Stimulated activated CD8-positive, alpha-beta memory T cell treated with anti-CD3 and anti-CD28 coated beads, Interleukin-4, amount 100 ng/mL, for 1 hour (primary cell): ENCODE data around the gene SUMO3.

ENCODE experiments used
- DNase-seq, 2 donors: peaks; one replicate each; pipeline ENCODE4 v3.0.0-alpha.2; 2020; ENCODE audit warnings: low read depth in 2 of 2, low spot score in 1 of 2

The SUMO3 gene

DNA sequence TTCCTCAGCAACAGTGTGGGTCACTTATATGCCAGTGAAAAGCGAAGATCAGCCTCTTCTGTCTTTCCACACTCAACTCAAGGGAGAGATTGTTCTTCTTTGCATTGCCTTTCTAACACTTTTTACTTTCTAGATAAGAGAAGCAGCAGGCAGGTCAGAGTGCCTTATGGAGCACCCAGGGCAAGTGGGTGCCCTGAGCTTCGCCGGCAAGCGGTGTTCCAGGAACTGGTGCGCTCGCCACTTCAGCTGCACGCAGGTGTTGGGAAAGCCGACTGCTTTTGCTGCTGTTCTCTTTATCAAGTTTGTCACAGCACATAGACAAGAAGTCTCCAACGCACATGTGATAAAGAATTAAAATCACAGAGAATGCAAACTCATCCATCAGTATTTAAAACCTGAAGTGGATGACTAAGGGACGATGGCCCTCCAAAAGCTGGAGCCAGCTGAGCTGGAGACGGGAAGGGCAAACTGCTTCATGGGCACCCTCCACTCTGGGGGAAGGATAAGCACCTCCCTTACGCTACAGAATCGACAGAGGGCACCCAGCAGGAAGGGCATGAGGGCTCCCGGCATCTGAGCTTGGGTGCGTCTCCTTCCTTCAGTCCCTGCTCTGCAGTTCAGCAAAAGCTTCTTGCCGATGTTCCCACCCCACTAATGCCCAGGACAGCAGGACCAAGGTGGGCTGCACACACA lies 36.9 kb downstream of the SUMO3 start:
- no peak for DNase-seq

DNA sequence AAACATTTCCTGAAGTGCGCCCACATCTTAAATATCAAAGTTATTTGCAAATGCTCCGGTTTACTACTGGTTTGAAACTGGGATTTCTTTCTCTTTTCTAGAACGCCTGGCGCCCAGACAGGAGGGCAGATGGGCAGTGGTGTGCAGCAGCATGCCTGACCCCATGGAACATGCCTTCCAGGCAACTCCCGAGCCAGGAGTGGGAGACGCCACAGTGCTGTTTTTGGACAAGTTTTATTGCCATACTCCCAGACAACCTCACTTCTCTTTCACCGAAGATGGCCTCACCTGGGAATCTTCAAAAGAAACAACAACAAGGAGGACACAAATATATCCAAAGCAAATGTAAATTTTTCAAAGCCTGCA lies 37.7 kb downstream of the SUMO3 start:
- no peak for DNase-seq

DNA sequence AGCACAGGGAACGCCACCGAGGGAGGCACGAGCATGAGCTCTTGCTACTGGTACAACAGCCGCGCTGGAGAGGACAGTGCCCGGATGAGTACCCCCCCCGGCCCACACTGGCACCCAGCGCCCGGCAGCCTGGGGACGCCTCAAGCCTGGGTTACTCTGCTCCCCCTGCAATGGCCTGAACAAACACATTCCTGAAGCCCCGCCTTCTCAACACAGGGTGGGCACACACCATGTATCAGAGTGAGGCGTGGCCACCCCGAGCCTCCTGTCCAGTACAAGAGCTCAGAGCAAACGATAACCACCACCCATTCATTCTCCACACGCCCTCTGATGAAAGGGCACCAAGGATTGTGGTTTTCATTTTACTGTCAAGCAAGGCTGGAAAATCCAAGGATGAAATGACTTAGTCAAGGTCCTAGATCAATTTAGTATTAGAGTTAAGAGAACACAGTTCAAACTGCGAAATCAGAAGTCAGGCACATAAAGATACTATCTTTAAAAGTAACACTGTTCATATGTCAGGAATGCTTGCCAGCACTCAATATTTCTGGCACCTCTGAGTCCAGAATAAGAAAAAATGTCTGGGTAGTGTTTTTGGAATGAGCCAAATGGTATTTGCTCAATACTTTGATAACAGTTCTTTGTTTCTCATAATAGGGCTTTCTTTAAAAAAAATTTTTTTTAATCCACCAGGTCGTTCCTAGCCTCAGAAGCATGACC lies 38.3 kb downstream of the SUMO3 start:
- no peak for DNase-seq

DNA sequence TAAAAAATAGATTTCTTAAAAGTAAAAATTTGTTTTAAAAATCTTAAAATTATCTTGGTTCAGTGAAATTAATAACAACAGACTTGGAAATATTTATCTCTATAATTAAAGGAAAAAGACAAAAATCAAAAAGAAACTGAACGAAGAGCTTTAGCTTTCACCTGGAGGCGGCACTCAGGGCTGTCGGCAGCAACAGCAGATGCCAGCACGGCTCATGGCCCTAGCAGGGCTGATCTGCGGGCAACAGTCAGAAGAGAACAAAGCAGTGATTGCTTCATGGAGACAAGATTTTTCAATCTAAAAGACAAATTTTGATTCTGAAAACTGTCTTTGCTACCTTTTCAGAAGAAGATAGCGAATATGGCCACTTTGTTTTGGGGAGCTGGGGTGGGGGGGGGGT lies 38.9 kb downstream of the SUMO3 start:
- DNase-seq, result no peak

DNA sequence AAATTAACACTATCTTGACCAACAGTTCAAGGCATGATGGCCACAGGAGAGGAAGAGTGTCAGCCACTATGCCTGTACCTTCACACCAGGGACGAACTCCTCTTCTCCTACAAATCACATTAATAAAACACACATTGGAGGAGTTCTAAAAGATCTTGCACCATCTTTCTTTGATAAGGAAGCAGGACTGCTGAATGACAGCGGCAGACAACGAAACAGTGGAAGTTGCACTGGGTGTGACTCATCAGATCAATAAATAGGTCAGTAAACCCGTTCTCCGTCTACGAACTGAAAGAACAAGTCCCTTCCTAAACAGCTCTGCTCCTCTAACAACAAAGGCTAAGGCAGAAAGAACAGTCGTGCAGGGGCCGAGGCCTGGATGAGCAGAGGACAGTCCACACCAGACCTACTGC lies 39.4 kb downstream of the SUMO3 start:
- no peak for DNase-seq

DNA sequence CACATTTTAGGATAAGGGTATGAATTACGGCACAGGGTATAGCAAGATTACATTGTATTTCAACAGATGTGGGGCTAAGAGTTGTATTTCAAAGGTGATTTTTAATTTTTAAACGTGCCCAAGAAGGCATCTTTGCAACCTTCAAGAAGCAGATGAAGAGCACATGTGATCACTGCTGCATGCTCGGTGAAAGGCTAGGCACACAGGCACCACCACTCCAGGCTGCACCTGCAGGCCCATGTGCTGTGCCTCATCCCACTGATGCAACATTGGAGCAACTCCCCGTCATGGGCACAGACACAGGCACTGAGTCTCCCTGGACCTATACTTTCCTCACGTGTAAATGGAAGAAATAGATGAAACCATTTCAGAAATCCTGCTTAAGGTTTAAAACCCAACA lies 39.8 kb downstream of the SUMO3 start:
- no peak for DNase-seq

DNA sequence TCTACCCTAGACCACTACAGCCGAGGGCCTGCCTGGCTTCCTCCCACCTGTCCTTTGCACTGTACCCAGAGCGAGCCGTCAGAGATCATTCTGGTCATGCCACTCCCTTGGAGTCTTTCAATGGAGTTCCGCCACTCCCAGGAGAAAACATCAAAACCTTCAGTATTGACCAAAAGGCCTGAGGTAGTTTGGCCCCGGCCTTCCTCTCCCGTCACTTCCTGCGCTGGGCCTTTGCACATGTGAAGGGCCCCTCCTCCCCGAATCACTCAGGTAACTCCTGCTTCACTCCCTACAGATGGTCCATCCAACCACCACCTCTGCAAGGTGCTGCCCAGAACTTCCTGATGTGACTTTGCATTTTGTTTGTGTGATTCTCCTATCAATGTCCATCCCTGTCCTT lies 42.9 kb downstream of the SUMO3 start:
- no peak for DNase-seq

DNA sequence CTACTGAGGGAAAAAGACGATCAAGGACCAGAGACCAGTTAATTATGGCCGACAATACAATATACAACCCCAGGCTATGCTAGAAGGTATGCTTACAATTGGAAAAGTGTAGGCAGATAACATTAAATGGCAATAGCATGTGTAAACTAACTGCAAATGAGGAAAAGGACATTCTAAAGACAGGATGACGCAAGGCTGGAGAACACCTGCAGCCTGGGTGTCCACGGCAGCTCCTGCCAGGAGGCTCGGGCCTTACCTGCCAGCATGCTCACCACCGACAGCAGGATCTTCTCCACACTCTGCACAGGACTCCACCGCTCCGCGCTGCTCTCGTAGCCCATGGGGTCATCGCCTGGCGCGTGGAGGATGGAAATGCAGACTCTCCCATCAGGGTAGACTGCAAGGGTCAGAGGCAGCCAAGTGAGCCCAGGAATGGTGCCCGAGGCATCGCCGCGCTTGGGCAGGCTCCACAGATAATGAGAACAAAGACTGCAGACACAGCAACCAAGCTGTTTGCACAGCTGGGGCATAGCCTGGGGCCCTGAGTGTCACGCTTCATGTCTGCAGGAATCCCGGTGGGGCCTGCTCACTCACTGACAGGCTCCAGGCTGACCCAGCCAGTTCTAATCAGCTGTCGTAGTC lies 44.5 kb downstream of the SUMO3 start:
- no peak for DNase-seq

DNA sequence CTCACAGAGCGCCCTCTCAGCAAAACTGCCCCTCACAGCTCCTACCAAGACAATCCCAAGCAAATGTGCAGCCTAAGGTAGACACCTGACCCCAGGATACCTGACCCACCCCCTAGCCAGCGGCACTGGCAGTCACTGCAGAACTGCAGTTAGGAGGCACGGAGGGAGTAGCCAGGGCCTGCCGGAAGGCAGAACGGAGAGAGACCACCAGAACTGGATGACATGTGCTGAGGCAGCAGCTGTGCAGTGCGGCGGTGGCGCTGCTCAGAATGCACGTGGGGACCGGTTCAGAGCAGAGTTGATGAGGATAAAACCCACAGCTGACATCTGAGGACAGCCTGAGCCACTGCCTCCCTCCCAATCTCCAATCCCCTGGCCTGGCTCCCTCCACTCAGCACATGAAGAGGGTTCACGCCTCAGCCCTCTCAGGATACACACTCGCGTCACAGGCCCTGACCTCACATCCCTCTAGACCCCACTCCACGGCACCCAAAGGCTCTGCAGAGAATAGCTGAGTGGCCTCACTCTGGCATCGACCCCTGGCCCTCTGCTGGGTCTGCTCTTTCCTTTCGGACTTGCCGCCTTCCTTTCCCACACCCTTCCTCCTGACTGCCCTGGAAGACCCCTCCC lies 45.9 kb downstream of the SUMO3 start:
- no peak for DNase-seq

DNA sequence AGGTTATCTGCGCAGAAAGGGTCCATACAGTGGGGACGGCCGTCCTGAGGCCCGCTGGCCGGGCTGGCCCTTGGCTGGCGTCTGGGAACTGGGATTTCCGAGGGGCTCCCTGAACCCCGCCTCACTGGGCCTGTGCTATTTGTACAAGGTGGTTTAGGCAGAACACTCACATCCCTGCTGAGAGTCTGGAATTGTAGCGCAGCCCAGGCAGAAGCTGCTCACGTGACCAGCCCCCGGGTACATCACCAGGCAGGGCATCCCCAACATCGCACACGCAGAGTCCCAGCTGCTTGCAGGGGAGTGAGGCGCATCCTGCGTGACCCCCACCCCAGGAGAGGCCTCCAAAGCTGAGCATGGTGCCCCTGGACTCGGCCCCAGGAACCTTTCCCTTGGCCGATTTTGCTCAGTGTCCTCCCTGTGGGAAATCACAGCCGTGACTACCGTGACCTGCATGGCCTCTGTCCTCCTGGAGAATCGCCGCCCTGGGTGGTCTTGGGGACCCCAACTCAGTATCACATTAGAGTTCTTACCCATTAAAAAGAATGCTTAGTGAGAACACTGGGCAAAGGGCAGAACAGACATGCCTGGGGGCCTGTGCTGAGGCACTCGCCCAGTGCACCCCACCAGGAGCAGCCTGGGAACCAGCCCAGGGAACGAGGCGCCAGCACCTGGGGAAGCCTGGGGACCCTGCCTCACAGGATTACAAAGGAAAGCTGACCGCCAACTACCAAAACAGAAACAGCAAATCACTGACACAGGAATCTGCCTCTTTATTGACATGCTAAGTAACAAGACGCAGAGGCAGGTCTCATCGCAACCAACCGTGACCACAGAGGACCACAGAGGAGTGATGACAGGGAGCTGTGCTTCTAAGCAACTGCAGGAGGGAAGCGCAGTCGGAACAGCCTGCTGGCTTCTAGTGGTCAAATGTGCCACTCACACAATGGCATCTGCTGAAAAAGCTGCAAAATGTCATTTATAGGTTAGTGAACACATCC lies 49.7 kb downstream of the SUMO3 start:
- no peak for DNase-seq

DNA sequence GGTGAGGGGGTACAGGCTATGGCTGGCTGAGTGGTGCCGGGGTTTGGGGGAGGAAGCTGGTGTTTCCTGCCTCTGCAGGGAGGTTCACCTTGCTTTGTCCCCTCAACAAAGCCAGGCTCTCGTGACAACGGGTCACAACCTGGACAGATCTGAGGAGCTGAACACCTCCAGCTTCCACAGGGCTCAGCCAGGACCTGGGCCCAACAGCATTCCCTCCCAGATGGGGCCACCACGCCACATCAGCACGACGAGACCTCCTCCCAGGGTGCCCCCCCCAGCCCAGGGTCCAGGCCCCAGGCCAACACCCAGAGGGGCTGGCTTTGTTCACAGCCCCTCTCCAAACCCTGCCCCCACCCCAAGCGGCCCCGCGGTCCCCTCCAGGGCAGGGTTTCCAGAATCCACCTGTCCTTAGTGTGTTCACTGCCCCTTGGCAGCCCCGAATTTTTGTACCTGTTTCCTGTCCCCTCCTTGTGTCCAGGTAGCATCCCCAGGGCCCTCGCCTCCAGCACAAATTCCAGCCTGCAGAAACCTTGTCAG lies 51.0 kb downstream of the SUMO3 start:
- no peak for DNase-seq

DNA sequence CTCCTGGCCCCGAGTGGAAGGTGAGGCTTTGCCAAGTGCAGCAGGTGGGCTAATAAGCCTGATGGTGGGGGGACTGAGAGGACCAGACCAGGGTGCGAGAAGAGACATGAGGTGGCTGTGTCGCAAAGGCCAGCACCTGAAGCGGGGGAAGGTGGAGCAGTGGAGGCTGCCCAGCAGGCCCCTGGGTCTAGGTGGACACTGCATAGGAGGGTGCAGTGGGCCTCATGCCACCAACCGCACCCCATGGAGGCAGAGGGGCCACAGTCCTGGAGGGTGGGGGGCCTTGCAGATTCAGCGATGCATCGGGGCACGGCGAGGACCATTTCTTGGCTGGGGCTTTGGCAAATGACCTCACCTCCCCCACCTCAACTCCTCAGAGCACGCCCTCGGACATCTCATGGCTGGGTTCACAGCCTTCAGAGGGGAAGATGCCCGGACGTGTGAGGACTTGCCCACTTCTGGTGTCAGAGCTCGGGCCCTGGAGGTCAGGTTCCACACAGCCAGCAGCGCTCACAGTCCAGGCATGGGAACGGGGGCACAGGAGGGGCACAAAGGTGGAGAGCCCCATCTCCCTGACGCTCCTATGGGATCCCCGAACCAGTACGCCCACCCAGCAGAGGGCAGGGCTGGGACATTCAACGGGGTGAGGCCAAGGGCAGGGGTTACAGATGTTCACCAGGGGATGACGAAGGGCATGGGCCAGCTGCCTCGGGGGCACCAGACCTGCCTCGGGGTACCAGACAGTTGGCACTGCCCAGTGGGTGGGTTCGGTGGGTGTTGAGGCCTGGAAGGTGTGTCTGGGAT lies 51.6 kb downstream of the SUMO3 start:
- DNase-seq, result no peak

DNA sequence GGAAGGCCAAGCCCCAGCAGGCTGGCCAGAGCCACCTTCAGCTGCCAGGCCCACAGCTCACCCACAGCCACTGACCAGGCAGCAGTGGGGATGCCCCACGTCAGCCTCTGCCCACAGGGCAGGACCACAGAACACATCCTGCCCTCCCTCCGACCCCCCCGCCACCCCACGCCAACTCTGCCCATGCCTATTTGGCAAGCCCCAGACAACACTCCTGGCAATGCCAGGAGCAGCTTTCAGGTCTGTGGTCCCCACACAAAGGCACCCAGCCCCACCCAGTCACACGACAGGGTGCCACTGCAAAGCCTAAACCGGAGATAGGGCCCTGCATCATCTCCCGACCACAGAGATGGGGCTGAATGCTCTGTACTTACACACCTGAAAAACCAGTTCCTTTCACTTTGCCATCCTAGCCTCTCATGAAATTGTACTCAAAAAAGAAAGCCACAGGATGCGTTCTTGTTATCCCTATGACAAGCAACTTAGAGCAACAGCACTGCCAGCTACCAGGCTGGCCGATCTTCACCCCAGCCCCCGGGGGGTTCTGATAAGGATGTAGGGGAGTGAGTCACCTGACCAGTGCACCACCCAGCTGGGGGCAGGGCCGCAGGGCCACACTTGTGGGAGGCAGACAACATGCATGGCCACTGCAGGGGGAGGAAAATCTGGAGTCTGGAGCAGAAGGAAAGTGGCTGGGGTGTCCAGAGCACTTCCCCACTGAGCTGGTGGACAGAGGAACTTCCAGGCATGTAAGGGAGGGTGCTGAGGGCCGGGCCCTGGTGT lies 52.4 kb downstream of the SUMO3 start:
- DNase-seq, result no peak

DNA sequence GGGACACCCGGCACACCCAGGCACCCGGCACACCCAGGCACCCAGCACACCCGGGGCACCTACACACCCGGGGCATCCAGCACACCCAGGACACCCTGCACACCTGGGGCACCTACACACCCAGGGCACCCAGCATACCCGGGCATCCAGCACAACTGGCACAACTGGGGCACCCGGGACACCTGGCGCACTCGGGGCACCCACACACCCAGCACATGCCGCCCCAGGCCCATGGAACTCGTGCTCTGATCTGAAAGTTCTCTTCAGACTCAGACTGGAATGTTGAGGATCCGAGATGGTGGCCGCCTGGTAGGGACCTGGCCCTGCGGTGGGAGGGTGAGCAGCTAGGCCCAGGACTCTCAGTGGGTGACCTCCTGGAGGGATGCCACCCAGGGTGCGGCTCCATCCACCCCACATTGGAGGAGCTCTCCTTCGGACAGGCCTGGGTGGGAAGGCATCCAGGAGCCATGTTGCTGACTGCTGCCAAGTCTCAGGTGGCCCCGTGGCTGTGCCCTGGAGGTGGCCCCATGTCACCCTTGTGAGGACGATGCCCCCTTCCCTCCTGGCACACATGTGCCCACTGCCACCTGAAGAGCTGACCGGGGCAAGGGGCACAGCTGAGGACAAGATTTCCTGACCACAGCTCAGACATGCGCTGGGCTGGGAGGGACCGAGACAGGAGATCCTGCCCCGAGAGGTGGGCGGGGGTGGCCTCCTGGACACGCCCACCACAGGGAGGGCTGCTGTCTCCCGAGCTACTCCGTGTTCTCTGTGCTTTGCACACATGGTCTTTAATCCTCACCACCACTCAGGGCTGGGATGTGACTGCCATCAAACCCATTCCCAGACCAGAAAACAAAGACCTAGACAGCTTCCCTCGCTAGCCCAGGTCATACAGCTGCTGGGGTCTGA lies 53.3 kb downstream of the SUMO3 start:
- DNase-seq, result no peak

DNA sequence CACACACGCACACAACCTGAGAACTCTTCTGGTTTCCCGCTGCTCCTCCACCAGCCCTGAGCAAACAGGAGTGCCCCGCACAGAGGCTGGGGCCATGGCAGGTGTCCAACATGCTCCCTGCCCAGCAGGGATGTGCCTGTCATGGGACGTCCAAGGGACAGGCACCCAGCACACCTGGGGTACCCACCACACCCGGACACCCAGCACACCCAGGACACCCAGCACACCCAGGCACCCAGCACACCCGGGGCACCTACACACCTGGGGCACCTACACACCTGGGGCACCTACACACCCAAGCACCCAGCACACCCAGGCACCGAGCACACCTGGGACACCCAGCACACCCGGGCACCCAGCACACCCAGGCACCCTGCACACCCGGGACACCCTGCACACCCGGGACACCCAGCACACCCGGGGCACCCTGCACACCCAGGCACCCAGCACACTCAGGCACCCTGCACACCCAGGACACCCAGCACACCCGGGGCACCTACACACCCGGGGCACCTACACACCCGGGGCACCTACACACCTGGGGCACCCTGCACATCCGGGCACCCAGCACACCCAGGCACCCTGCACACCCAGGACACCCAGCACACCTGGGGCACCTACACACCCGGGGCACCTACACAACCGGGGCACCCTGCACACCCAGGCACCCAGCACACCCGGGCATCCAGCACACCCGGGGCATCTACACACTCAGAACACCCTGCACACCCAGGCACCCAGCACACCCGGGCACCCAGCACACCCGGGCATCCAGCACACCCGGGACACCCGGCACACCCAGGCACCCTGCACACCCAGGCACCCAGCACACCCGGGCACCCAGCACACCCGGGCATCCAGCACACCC lies 54.2 kb downstream of the SUMO3 start:
- DNase-seq, result no peak

DNA sequence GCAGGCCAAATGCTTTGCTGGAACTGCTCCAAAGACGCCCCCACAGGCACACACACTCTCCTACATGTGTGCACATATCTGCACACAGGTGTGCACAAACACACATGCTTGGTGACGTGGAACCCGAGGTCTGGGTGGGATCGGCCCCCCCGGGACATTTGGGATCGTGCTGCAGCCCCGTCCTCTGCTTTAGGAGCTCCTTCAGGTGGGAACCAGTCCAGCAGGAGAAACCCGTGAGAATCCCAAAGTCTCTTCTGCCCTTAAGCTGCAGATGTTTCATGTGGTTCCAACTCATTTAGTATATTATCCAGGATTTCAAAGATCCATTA lies 54.8 kb downstream of the SUMO3 start:
- no peak for DNase-seq
